Measurements from ENCODE around the gene LTBP4. TPM values are rescaled to one million over a fixed set of nuclear protein-coding genes. Genes with fewer than 3 reads are reported as not detected.

LTBP4 gene, protein sequence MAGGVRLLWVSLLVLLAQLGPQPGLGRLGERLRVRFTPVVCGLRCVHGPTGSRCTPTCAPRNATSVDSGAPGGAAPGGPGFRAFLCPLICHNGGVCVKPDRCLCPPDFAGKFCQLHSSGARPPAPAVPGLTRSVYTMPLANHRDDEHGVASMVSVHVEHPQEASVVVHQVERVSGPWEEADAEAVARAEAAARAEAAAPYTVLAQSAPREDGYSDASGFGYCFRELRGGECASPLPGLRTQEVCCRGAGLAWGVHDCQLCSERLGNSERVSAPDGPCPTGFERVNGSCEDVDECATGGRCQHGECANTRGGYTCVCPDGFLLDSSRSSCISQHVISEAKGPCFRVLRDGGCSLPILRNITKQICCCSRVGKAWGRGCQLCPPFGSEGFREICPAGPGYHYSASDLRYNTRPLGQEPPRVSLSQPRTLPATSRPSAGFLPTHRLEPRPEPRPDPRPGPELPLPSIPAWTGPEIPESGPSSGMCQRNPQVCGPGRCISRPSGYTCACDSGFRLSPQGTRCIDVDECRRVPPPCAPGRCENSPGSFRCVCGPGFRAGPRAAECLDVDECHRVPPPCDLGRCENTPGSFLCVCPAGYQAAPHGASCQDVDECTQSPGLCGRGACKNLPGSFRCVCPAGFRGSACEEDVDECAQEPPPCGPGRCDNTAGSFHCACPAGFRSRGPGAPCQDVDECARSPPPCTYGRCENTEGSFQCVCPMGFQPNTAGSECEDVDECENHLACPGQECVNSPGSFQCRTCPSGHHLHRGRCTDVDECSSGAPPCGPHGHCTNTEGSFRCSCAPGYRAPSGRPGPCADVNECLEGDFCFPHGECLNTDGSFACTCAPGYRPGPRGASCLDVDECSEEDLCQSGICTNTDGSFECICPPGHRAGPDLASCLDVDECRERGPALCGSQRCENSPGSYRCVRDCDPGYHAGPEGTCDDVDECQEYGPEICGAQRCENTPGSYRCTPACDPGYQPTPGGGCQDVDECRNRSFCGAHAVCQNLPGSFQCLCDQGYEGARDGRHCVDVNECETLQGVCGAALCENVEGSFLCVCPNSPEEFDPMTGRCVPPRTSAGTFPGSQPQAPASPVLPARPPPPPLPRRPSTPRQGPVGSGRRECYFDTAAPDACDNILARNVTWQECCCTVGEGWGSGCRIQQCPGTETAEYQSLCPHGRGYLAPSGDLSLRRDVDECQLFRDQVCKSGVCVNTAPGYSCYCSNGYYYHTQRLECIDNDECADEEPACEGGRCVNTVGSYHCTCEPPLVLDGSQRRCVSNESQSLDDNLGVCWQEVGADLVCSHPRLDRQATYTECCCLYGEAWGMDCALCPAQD (N-terminal part only)
- 20.1 and 36.6 TPM in 2 replicates for total RNA-seq

DNA sequence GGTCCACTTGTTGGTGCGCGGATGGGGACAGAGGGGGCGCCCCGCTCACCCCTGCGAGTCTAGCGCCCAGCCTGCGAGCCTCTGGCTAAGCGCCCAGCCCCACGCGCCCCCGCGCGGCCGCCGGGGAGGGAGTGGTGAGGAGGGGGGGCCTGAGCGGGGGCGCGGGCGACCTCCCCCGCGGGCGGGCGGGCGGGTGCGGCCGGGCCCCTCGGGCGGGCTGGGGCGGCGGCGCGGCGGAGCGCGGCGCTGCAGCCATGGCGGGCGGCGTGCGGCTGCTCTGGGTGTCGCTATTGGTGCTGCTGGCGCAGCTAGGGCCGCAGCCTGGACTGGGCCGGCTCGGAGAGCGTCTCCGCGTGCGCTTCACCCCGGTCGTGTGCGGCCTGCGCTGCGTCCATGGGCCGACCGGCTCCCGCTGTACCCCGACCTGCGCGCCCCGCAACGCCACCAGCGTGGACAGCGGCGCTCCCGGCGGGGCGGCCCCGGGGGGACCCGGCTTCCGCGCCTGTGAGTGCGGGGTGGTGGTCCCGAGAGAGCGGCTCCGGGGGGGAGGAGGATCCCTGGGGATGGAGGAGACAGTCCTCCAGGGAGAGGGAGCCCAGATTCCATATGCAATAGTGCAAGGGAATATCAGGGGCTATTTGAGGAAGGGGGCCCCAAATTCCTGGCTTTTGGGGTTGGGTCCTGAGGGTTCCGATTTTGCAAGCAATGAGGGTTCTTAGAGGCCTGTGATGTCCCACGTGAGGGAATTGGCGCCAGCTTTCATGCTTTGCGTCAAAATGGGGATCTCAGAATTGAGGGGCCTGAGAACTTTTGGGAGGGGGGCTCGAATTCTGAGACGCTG, at the start of gene LTBP4:
LTBP4 (plus strand) TSS at position 236 of the 841 bp plus-strand sequence; CDS start at position 255, 19 bp downstream.

DNA sequence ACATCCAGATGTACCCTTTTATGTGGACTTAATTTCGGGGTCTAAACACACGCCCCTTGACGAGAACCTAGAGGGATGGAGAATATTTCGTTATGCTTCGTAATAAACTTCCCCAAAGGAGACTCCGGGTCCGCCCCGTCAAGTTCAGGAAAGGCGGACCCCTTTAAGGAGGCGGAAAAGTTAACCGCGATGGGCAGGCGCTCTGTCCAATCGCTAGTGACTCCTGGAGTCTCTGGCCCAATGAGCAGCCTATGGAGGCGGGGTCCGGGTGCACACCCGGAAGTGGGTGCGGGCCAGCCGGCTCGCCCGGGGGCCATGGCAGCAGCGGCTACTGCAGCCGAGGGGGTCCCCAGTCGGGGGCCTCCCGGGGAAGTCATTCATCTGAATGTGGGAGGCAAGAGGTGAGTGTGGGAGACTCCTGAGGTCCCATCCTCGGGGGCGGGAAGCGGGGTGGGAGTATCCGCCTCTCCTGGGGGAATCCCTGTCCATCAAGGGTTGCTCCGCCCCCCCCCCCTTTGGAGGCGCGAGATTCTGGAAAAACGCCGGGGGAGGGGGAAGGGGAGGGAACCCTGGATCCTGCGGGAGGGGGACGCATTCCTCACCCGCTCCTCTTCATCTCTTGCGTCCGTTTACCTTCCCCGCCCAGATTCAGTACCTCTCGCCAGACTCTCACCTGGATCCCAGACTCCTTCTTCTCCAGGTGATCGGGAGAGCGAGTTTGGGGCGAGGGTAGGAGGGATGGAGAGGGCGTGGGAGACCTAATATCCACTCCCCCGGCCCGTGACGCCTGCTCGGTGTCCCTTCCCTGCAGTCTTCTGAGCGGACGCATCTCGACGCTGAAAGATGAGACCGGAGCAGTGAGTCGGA, 24.4 kb upstream of the LTBP4 start, which contains the start of gene SHKBP1:
SHKBP1 (plus strand) TSS at position 289 of the 867 bp plus-strand sequence; CDS start at position 316, 27 bp downstream.

Other genes with a start within 250 kb of the LTBP4 start
- gene HIPK4, start 211.2 kb upstream of the LTBP4 start, total RNA-seq, result 0.14 and 0.18 TPM in 2 replicates
- gene PRX, start 188.0 kb upstream of the LTBP4 start, total RNA-seq, result 1.3 and 1.6 TPM in 2 replicates
- 11.1 and 19.3 TPM in 2 replicates for gene SERTAD1, start 175.4 kb upstream of the LTBP4 start, total RNA-seq
- gene SERTAD3, start 157.0 kb upstream of the LTBP4 start, total RNA-seq, result 17.5 and 18.9 TPM in 2 replicates
- gene BLVRB, start 135.6 kb upstream of the LTBP4 start, total RNA-seq, result 104 and 118 TPM in 2 replicates
- gene SPTBN4, start 134.4 kb upstream of the LTBP4 start, total RNA-seq, result 1.6 and 1.8 TPM in 2 replicates
- gene SHKBP1, start 24.5 kb upstream of the LTBP4 start, total RNA-seq, result 13.5 and 17.2 TPM in 2 replicates
- gene NUMBL, start 89.3 kb downstream of the LTBP4 start, total RNA-seq, result 12.9 and 19.4 TPM in 2 replicates
- 28.5 and 36.7 TPM in 2 replicates for gene COQ8B, start 115.5 kb downstream of the LTBP4 start, total RNA-seq
- gene ITPKC, start 115.7 kb downstream of the LTBP4 start, total RNA-seq, result 10.5 and 12.6 TPM in 2 replicates
- 0.37 and 0.57 TPM in 2 replicates for gene ACTMAP, start 149.1 kb downstream of the LTBP4 start, total RNA-seq
- 33.3 and 61.4 TPM in 2 replicates for gene SNRPA, start 149.8 kb downstream of the LTBP4 start, total RNA-seq
- gene MIA, start 174.2 kb downstream of the LTBP4 start, total RNA-seq, result 0.18 TPM in 1 of 2 replicates, not detected in the other
- gene RAB4B, start 176.9 kb downstream of the LTBP4 start, total RNA-seq, result 6.3 and 7.1 TPM in 2 replicates
- gene EGLN2, start 197.8 kb downstream of the LTBP4 start, total RNA-seq, result 70.5 and 73.9 TPM in 2 replicates
- gene CYP2A6, start 249.1 kb downstream of the LTBP4 start, total RNA-seq, result not detected in 2 replicates

Measured in smooth muscle cell of bladder (primary cell).